ENCODE results near the gene DNAJC16.

DNA sequence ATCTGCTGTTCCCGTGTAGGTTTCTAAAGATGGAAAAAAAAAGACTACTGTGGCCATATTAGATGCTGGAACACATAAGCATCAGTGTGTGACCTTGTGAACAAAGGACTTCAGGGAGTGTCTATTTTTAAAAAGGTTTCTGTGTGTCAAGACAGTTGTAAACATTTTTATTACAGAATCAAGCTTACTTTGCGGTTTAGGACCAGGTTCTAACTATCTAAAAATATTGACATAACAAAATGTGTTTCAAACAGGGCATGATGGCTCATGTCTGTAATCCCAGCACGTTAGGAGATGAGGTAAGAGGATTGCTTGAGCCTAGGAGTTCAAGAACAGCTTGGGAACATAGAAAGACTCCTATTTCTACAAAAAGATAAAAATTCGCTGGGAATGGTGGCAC lies 83.5 kb downstream of the DNAJC16 start:
- TF ChIP-seq, protein P1, sequence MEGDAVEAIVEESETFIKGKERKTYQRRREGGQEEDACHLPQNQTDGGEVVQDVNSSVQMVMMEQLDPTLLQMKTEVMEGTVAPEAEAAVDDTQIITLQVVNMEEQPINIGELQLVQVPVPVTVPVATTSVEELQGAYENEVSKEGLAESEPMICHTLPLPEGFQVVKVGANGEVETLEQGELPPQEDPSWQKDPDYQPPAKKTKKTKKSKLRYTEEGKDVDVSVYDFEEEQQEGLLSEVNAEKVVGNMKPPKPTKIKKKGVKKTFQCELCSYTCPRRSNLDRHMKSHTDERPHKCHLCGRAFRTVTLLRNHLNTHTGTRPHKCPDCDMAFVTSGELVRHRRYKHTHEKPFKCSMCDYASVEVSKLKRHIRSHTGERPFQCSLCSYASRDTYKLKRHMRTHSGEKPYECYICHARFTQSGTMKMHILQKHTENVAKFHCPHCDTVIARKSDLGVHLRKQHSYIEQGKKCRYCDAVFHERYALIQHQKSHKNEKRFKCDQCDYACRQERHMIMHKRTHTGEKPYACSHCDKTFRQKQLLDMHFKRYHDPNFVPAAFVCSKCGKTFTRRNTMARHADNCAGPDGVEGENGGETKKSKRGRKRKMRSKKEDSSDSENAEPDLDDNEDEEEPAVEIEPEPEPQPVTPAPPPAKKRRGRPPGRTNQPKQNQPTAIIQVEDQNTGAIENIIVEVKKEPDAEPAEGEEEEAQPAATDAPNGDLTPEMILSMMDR (IDR thresholded peaks at IDR 0.05) = no peak
- TF ChIP-seq EP300 (IDR thresholded peaks at IDR 0.05) (no peak), POLR2AphosphoS5 (IDR thresholded peaks at IDR 0.05) (no peak), POLR2A (IDR thresholded peaks at IDR 0.05) (no peak)

Data from sigmoid colon (tissue), 4 donors.